ENCODE results near the gene ART1. TPM values are rescaled to one million over a fixed set of nuclear protein-coding genes. Genes with fewer than 3 reads are reported as not detected.
"Not testable (repeated sequence)": the region's sequence is repeated elsewhere in the genome, so short reads cannot be mapped to it uniquely, and the experiment has no call there.

ART1 gene
- polyA plus RNA-seq, 1 donor (not counting 4 experiments of a cell fraction or from before 2014, with no cell fraction given), result not detected

GRCh38 chr11:3642071-3642951 is 2.6 kb upstream of the ART1 start:
- Histone ChIP-seq H3K36me3 (ENCODE audit: control insufficient read depth in 2 of 2, extremely low read depth in 1 of 2, insufficient read depth in 2 of 2, low read length in 2 of 2) (no peaks in the 10 kb centered on the region), H3K9me1 (ENCODE audit: control insufficient read depth, extremely low read depth, insufficient read depth, low read length) (no peaks in the 10 kb centered on the region), H3K9ac (ENCODE audit: control insufficient read depth, extremely low read depth, insufficient read depth, low read length) (peak overlapping the region; percentile 60), H3K4me1 (ENCODE audit: control insufficient read depth, extremely low read depth, insufficient read depth, low read length) (peaks cover 3% of the 10 kb centered on the region), H3K4me3 (ENCODE audit: control insufficient read depth in 2 of 3, extremely low read depth in 1 of 3, insufficient read depth in 2 of 3, low read depth in 1 of 3, low read length in 3 of 3) (peak overlapping the region; percentile 31 to 60 (median 60)), H3K9me3 (ENCODE audit: control insufficient read depth, low read depth, low read length) (no peaks in the 10 kb centered on the region), H4K20me1 (ENCODE audit: control insufficient read depth, extremely low read depth, insufficient read depth, low read length) (peaks cover 2% of the 10 kb centered on the region), H2AFZ (ENCODE audit: control insufficient read depth, low read length) (peak overlapping the region; percentile 65), H3K4me2 (ENCODE audit: control insufficient read depth, extremely low read depth, insufficient read depth, low read depth, low read length) (peak overlapping the region; percentile 82), H3K27me3 (ENCODE audit: control insufficient read depth, extremely low read depth, insufficient read depth, low read length) (peaks cover 15% of the 10 kb centered on the region), H3K79me2 (ENCODE audit: control insufficient read depth, insufficient read depth, low read length) (no peaks in the 10 kb centered on the region), H3K27ac (ENCODE audit: control insufficient read depth, insufficient read depth, low read length) (no peak overlapping the region)
- DNase-seq (ENCODE audit: low read depth, low spot score), result no peak
- TF ChIP-seq EZH2 (IDR thresholded peaks at IDR 0.05; ENCODE audit: low read length), result no peak
- TF ChIP-seq CTCF (optimal IDR thresholded peaks at IDR 0.05 in 1 of 3, IDR thresholded peaks at IDR 0.05 in 1 of 3, conservative IDR thresholded peaks at IDR 0.05 in 1 of 3; ENCODE audit: extremely low read depth in 1 of 3, insufficient read depth in 2 of 3, low read length in 3 of 3), result no peak
- FAIRE-seq, result no peak
- dilution Hi-C loops (cut with MboI; ENCODE audit: extremely low pct_ligation_motif_present, low sequenced_read_pairs), result no loop called here

- H3K9me1 ChIP-seq (ENCODE audit: control insufficient read depth, extremely low read depth, insufficient read depth, low read length); H4K20me1 ChIP-seq (ENCODE audit: control insufficient read depth, extremely low read depth, insufficient read depth, low read length); H3K9me3 ChIP-seq (ENCODE audit: control insufficient read depth, low read depth, low read length); H3K27ac ChIP-seq (ENCODE audit: control insufficient read depth, insufficient read depth, low read length); DNase-seq (ENCODE audit: low read depth, low spot score); H3K4me1 ChIP-seq (ENCODE audit: control insufficient read depth, extremely low read depth, insufficient read depth, low read length); dilution Hi-C loops (cut with MboI; ENCODE audit: extremely low pct_ligation_motif_present, low sequenced_read_pairs); H3K79me2 ChIP-seq (ENCODE audit: control insufficient read depth, insufficient read depth, low read length); H2AFZ ChIP-seq (ENCODE audit: control insufficient read depth, low read length); H3K36me3 ChIP-seq (ENCODE audit: control insufficient read depth in 2 of 2, extremely low read depth in 1 of 2, insufficient read depth in 2 of 2, low read length in 2 of 2); FAIRE-seq; H3K9ac ChIP-seq (ENCODE audit: control insufficient read depth, extremely low read depth, insufficient read depth, low read length): not testable (repeated sequence)
- Histone ChIP-seq H3K4me2 (ENCODE audit: control insufficient read depth, extremely low read depth, insufficient read depth, low read depth, low read length) (peak overlapping the region; percentile 82), H3K4me3 (ENCODE audit: control insufficient read depth in 2 of 3, extremely low read depth in 1 of 3, insufficient read depth in 2 of 3, low read depth in 1 of 3, low read length in 3 of 3) (peak overlapping the region in 1 of 3 experiments; percentile 60), H3K27me3 (ENCODE audit: control insufficient read depth, extremely low read depth, insufficient read depth, low read length) (peaks cover 15% of the 10 kb centered on the region)
Measured at GRCh38 chr11:3643102-3643546, 1.8 kb upstream of the ART1 start.
